NCI-H2196 treated with DMSO at 0.1 percent for 48 hours (cell line): ENCODE results near the gene APC.

ENCODE experiments used
- DNase-seq: peaks from one replicate; lab custom pipeline; 2025; ENCODE audit not compliant: unreplicated experiment; lab: John Stamatoyannopoulos, UW

Gene APC

DNA sequence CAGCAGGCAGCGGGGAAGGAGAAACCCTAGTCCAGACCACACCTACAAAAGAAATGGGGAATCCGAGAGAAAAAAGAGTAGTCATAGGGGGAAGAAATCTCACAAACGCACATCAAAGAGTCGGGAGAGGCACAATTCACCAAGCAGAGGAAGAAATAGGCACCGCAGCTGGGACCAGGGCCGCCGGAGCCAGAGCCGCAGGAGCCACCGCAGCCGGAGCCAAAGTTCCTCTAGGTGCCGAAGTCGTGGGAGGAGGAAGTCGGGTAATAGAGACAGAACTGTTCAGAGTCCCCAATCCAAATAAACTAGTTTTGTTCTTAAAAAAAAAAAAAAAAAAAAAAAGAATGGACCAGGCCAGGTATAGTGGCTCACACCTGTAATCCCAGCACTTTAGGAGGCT lies 155.1 kb downstream of the APC start:
- DNase-seq: no peak

DNA sequence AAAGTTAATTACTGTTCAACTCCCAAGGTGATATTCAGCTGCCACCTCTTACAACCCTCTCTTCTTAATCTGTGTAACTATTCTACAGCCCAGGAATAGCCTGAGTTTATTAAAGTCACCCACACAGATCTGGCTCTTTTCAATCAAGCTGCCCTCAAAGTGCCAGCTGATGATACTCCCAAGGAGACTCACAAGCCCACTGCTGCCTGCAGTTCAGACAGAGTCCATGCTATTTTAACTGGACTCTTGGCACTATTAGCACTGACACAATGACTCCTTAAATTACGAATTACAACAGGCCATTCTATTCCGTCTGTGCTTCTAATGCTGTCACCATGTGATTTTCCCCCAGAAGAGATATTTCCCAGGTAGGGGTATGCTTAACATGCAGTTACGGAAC lies 158.0 kb downstream of the APC start:
- DNase-seq: no peak
